ENCODE data around the gene ATP1A4. TPM values are rescaled to one million over a fixed set of nuclear protein-coding genes. Genes with fewer than 3 reads are reported as not detected.
A peak's percentile ranks its signal among the peaks of the same experiment; 100 is the strongest.

Gene ATP1A4
- total RNA-seq, 1 donor from 2014 or later, result 1.0 TPM

GRCh38 chr1:160136926-160137200 lies 14.5 kb upstream of the ATP1A4 start:
- intact Hi-C loops (cut with DNase I), result no loop called here
- peak; percentile 70 for DNase-seq (ENCODE audit: low spot score)

DNA sequence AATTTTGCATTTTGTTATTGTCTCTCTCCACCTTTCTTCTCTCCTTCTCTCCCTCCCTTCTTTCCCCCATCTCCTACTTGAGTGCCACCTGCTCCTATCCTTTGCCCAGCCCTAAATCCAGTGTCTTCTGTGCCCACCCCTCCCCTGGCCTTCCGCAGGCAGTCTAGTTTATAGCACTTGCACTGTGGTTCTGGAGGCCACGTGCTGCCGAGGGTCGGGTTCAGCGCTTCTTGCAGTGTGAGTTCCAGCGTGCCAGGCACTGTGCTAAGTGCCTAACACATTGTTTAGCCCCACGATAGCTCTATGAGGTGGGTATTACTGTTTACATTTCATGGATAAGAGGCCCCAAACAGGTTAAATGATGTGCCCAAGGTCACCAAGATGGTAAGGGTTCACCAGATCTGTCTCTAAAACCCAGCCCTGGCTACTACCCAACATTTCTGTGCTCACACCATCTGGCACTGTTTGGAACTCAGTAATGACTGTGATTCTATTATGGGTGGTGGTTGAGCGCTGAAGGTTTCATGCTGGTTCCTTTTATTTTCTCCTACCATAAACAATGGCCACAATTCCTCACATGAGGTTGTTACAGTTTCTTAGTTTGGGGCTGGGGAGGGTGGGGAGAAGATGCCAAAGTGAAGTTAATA lies 14.1 kb upstream of the ATP1A4 start:
- intact Hi-C loops (cut with DNase I), result no loop called here
- peak; percentile 70 for DNase-seq (ENCODE audit: low spot score)

DNA sequence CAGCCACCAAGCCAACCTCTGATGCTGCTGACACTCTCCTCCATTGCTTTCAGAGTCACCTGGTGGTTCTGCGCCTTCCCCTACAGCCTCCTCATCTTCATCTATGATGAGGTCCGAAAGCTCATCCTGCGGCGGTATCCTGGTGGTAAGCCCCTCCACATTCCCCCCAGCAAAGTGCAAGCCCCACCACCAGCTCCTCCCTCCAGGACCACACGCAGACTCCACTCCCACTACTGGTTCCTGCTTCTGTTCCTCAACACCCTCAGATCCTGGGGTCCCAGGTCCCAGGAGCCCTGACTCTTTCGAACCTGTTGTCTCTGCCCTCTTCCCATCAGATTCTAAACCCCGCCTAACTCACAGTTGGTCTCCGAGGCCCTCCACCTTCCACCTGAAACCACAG lies 11.6 kb upstream of the ATP1A4 start:
- intact Hi-C loops (cut with DNase I), result no loop called here
- DNase-seq (ENCODE audit: low spot score), result peak; percentile 49

- intact Hi-C loops (cut with DNase I), result no loop called here
- DNase-seq (ENCODE audit: low spot score), result no peak
These were observed 7.7 kb upstream of the ATP1A4 start for GRCh38 chr1:160143695-160144094.

DNA sequence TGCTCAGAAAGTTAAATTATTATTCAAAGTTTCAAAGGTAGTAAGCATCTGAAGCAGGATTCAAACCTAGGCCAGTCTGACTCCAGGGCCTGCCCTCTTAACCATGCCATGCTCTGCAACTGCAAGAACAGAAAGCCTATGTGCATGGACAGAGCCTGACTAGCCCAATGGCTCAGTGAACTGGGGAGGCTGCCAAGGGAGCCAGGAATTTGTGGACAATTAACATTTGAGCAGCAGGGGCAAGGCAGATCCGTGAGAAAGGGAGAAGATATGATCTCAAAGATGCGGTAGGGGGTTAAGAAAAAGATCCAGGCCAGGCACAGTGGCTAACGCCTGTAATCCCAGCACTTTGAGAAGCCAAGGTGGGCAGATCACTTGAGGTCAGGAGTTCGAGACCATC lies 6.5 kb upstream of the ATP1A4 start:
- intact Hi-C loops (cut with DNase I), result no loop called here
- DNase-seq (ENCODE audit: low spot score), result no peak

GRCh38 chr1:160146107-160146506 lies 5.3 kb upstream of the ATP1A4 start:
- DNase-seq (ENCODE audit: low spot score), result no peak
- intact Hi-C loops (cut with DNase I), result no loop called here

GRCh38 chr1:160148121-160148520 lies 3.3 kb upstream of the ATP1A4 start:
- no peak for DNase-seq (ENCODE audit: low spot score)
- intact Hi-C loops (cut with DNase I), result no loop called here

DNA sequence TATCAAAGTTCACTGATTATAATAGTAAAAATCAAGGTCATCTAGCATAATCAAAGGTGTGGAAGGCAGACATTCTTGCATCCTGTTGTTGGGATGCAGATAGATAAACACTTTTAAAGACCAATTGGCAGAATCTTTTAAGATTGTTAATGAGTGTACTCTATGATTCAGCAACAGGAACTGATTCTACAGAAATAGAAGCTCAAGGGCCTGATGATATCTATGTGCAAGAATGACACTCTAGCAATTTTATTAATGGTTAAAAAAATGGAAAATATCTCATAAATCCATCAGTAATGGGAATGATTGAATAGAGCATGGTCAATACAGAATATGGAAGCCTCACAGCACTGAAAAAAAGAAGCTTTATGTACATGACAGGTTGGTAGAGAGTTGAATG lies 2.2 kb upstream of the ATP1A4 start:
- DNase-seq (ENCODE audit: low spot score), result no peak
- intact Hi-C loops (cut with DNase I), result no loop called here

DNA sequence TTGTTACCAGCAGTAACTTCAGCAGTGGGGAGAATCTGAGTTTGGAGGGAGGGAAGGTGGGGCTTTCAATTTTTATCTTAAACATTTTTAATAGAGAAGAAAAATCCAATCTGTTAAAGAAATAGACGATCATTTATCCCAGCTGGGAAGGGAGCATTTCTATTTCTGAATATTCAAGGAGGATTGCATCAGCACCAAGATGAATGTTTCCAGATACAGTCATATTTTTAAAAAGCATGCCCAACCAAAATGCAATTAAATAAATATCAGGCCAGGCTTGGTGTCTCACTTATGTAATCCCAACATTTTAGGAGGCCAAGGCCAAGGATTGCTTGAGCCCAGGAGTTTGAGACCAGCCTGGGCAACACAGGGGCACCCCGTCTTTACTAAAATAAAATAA lies 1.7 kb upstream of the ATP1A4 start:
- intact Hi-C loops (cut with DNase I), result no loop called here

GRCh38 chr1:160154790-160155189 lies 3.4 kb downstream of the ATP1A4 start:
- intact Hi-C loops (cut with DNase I), result no loop called here
- no peak for DNase-seq (ENCODE audit: low spot score)

More for the DNA sequence above, 1.7 kb upstream of the ATP1A4 start:
- no peak for DNase-seq (ENCODE audit: low spot score)

- intact Hi-C loops (cut with DNase I), result no loop called here
- DNase-seq (ENCODE audit: low spot score), result no peak
These were observed 5.0 kb downstream of the ATP1A4 start for GRCh38 chr1:160156361-160156760.

DNA sequence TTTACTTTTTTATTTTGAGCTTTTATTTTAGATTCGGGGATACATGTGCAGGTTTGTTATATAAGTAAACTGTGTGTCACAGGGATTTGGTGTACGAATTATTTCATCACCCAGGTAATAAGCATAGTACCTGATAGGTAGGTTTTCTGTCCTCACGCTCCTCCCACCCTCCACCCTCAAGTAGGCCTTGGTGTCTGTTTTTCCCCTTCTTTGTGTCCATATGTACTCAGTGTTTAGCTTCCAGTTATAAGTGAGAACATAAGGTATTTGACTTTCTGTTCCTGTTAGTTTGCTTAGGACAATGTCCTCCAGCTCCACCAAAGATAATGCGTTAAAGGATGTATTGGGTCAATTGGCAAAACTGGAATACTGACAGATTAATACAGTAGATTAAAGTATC lies 5.8 kb downstream of the ATP1A4 start:
- no peak for DNase-seq (ENCODE audit: low spot score)
- intact Hi-C loops (cut with DNase I), result no loop called here

- intact Hi-C loops (cut with DNase I), result no loop called here
These were observed 6.6 kb downstream of the ATP1A4 start for GRCh38 chr1:160158031-160158430.

DNA sequence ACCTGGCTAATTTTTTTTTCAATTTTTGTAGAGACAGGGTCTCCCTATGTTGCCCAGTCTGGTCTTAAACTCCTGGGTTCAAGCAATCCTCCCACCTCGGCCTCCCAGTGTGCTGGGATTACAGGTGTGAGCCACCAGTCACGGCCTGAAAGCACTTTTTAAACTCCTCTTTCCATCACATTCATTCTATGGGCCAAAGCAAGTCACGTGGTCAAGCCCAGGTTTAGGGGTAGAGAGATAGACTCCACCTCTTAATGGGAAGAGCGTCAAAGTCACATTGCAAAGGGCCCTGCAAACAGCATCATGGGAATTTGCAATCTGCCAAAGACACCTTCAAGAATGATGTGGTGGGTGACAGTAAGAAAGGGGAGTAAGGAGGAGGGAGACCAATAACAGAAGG lies 7.1 kb downstream of the ATP1A4 start:
- intact Hi-C loops (cut with DNase I), result no loop called here
- no peak for DNase-seq (ENCODE audit: low spot score)

More at GRCh38 chr1:160158031-160158430, 6.6 kb downstream of the ATP1A4 start:
- DNase-seq (ENCODE audit: low spot score), result no peak

DNA sequence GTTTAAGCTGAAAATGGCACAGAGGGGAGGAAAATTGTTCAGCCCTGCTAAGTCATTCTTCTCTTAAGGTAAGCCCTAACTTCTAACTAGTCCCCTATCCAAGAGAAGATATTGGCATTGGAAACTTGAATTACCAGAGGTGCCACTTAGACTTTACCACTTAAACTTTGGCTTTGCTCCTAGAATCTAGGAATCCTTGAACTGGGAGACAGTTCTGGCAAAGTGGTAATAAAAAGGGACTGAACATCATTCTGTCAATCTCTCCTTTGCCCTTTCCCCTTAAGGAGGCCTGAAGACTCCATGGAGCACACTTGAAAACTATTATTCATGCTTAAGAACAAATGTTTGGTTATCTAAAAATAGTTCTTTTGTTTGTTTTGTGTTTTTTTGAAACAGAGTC lies 8.4 kb downstream of the ATP1A4 start:
- DNase-seq (ENCODE audit: low spot score), result no peak

GRCh38 chr1:160161965-160162705 lies 10.7 kb downstream of the ATP1A4 start:
- no peak for DNase-seq (ENCODE audit: low spot score)
- intact Hi-C loops (cut with DNase I), result loop anchor here (1.0 kb wide), 1 partner anchor 58 kb away; no protein-coding TSS in a partner anchor

More for the DNA sequence above, 8.4 kb downstream of the ATP1A4 start:
- intact Hi-C loops (cut with DNase I), result no loop called here

GRCh38 chr1:160162931-160163330 lies 11.5 kb downstream of the ATP1A4 start:
- intact Hi-C loops (cut with DNase I), result loop anchor here (1.0 kb wide), 1 partner anchor 57 kb away; no protein-coding TSS in a partner anchor
- DNase-seq (ENCODE audit: low spot score), result no peak

DNA sequence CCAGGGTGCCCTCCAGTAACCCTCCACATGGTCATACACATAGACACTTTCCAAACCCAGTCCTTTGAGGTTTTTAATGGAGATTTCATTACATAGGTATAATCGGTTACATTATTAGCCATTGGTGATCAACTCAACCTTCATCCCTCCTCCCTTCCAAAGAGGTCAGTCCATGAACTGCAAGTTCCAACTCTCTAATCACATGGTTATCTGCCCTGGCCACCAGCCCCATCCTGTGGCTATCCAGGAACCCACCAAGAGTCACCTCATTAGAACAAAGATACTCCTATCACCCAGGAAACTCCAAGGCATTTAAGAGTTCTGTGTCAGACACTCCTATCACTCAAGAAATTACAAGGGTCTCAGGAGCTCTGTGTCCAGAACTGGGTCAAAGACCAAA lies 12.2 kb downstream of the ATP1A4 start:
- no peak for DNase-seq (ENCODE audit: low spot score)
- intact Hi-C loops (cut with DNase I), result no loop called here

DNA sequence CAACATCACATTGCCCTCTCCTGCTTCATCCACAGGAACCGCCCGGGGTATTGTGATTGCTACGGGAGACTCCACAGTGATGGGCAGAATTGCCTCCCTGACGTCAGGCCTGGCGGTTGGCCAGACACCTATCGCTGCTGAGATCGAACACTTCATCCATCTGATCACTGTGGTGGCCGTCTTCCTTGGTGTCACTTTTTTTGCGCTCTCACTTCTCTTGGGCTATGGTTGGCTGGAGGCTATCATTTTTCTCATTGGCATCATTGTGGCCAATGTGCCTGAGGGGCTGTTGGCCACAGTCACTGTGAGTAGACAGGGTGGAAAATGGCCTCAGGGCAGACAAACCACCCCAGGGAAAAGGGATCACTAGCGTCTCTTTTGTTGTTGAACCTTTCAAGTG lies 12.7 kb downstream of the ATP1A4 start:
- intact Hi-C loops (cut with DNase I), result no loop called here
- DNase-seq (ENCODE audit: low spot score), result no peak

GRCh38 chr1:160166166-160166868 lies 14.9 kb downstream of the ATP1A4 start:
- intact Hi-C loops (cut with DNase I), result no loop called here
- DNase-seq (ENCODE audit: low spot score), result no peak

DNA sequence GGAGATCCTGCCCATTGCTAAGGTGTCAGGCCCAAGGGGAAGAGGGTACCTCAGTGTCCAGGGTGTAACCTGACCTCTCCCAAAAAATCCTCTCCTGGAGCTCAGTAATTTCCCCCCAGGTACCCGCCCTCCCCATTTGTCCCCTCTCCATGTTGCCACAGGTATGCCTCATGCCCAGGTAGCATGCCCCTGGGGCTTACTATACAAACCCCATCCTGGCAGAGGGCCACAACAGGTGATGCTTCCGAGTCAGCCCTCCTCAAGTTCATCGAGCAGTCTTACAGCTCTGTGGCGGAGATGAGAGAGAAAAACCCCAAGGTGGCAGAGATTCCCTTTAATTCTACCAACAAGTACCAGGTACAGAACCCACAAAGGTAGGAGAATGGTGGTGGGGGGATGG lies 15.7 kb downstream of the ATP1A4 start:
- no peak for DNase-seq (ENCODE audit: low spot score)
- intact Hi-C loops (cut with DNase I), result no loop called here

All from cardiac septum (tissue), 1 donor.